Measurements from ENCODE around the gene EPC1.

- TF ChIP-seq POLR2A (IDR thresholded peaks at IDR 0.05; ENCODE audit: low read depth, low read length) (no peak), POLR2AphosphoS5 (IDR thresholded peaks at IDR 0.05; ENCODE audit: low read depth, low read length) (no peak)
Measured at GRCh38 chr10:32330214-32330613, 16.7 kb downstream of the EPC1 start.

Measured in GM12892 (cell line).